ENCODE data around the gene RAP2C. TPM values are rescaled to one million over a fixed set of nuclear protein-coding genes. Genes with fewer than 3 reads are reported as not detected.

Gene RAP2C
- 10 to 100 TPM; 10.8 to 38.4 (median 18.4) TPM for polyA plus RNA-seq
- long read RNA-seq, donor 1, partial matches to known transcripts = 9 of 11 reads
- long read RNA-seq, donor 1, other reads (novel, unspliced or antisense) = 0 of 11 reads
- long read RNA-seq, donor 2, partial matches to known transcripts = 0 of 1 reads
- long read RNA-seq, donor 2, other reads (novel, unspliced or antisense) = 0 of 1 reads
- long read RNA-seq, donor 3, partial matches to known transcripts = 20 of 20 reads
- long read RNA-seq, donor 3, other reads (novel, unspliced or antisense) = 0 of 20 reads
- long read RNA-seq, donor 4 = 0 reads
- long read RNA-seq, donor 5, partial matches to known transcripts = 0 of 1 reads
- long read RNA-seq, donor 5, other reads (novel, unspliced or antisense) = 0 of 1 reads
- long read RNA-seq, donor 6, partial matches to known transcripts = 0 of 1 reads
- long read RNA-seq, donor 6, other reads (novel, unspliced or antisense) = 0 of 1 reads
- long read RNA-seq, donor 7, partial matches to known transcripts = 0 of 1 reads
- long read RNA-seq, donor 7, other reads (novel, unspliced or antisense) = 0 of 1 reads
- long read RNA-seq, donor 8, partial matches to known transcripts = 0 of 1 reads
- long read RNA-seq, donor 8, other reads (novel, unspliced or antisense) = 0 of 1 reads
- long read RNA-seq, donor 9 = 0 reads
- long read RNA-seq, donor 10, partial matches to known transcripts = 0 of 3 reads
- long read RNA-seq, donor 10, other reads (novel, unspliced or antisense) = 0 of 3 reads

- FAIRE-seq (no peak), DNase-seq (peak; percentile 79 to 80)
- peak within 1 kb of the TSS; percentile 81 to 93 (median 93) for H3K27ac ChIP-seq (ENCODE audit: low read depth in 1 of 3, low read length in 2 of 3)
- H3K36me3 ChIP-seq (ENCODE audit: control insufficient read depth in 3 of 3, insufficient read depth in 2 of 3, low read depth in 1 of 3, low read length in 3 of 3) = no peaks in the 10 kb centered on the region
- no peaks in the 10 kb centered on the region for H3K9me3 ChIP-seq (ENCODE audit: control insufficient read depth in 2 of 2, insufficient read depth in 1 of 2, low read depth in 1 of 2, low read length in 1 of 2)
- WGBS, 3 donors = 4 to 20% (median 5%) methylated on average over 6 of the region's 6 CpGs
- H3K27me3 ChIP-seq (ENCODE audit: control insufficient read depth in 3 of 3, insufficient read depth in 3 of 3, low read length in 3 of 3) = no peaks in the 10 kb centered on the region
- H3K4me3 ChIP-seq (ENCODE audit: low read depth in 1 of 3, low read length in 3 of 3) = peak within 1 kb of the TSS; percentile 40 to 73 (median 70)
- H3K4me1 ChIP-seq (ENCODE audit: control insufficient read depth in 3 of 3, insufficient read depth in 2 of 3, low read depth in 1 of 3, low read length in 2 of 3) = peaks cover 0 to 9% (median 0%) of the 10 kb centered on the region in 3 donors
Measured at GRCh38 chrX:132219343-132219768, at the start of gene RAP2C. Gene RAP2C, minus strand, starts transcription at chrX:132219447. Its CDS starts 2,179 bp downstream, at chrX:132217268.

GRCh38 chrX:132267392-132267791, 48.1 kb upstream of the RAP2C start:
- Histone ChIP-seq H3K4me1 (ENCODE audit: control insufficient read depth in 3 of 3, insufficient read depth in 2 of 3, low read depth in 1 of 3, low read length in 2 of 3) (no peaks in the 10 kb centered on the region), H3K27ac (ENCODE audit: low read depth in 1 of 3, low read length in 2 of 3) (no peak overlapping the region), H3K9me3 (ENCODE audit: control insufficient read depth in 2 of 2, insufficient read depth in 1 of 2, low read depth in 1 of 2, low read length in 1 of 2) (no peaks in the 10 kb centered on the region), H3K27me3 (ENCODE audit: control insufficient read depth in 3 of 3, insufficient read depth in 3 of 3, low read length in 3 of 3) (no peaks in the 10 kb centered on the region), H3K4me3 (ENCODE audit: low read depth in 1 of 3, low read length in 3 of 3) (no peak overlapping the region), H3K36me3 (ENCODE audit: control insufficient read depth in 3 of 3, insufficient read depth in 2 of 3, low read depth in 1 of 3, low read length in 3 of 3) (no peaks in the 10 kb centered on the region)
- no peak for FAIRE-seq
- WGBS, 3 donors = 17 to 63% (median 45%) methylated on average over 6 of the region's 6 CpGs
- DNase-seq = peak; percentile 0 to 1

GRCh38 chrX:132266583-132267355, 47.5 kb upstream of the RAP2C start:
- H3K4me3 ChIP-seq (ENCODE audit: low read depth in 1 of 3, low read length in 3 of 3) = no peak overlapping the region
- H3K27ac ChIP-seq (ENCODE audit: low read depth in 1 of 3, low read length in 2 of 3) = no peak overlapping the region
- no peaks in the 10 kb centered on the region for H3K36me3 ChIP-seq (ENCODE audit: control insufficient read depth in 3 of 3, insufficient read depth in 2 of 3, low read depth in 1 of 3, low read length in 3 of 3)
- 6 to 40% (median 9%) methylated on average over 1 of the region's 1 CpG for whole genome bisulfite sequencing, 3 donors
- DNase-seq (peak; percentile 1 to 6), FAIRE-seq (no peak)
- no peaks in the 10 kb centered on the region for H3K27me3 ChIP-seq (ENCODE audit: control insufficient read depth in 3 of 3, insufficient read depth in 3 of 3, low read length in 3 of 3)
- H3K4me1 ChIP-seq (ENCODE audit: control insufficient read depth in 3 of 3, insufficient read depth in 2 of 3, low read depth in 1 of 3, low read length in 2 of 3) = no peaks in the 10 kb centered on the region
- no peaks in the 10 kb centered on the region for H3K9me3 ChIP-seq (ENCODE audit: control insufficient read depth in 2 of 2, insufficient read depth in 1 of 2, low read depth in 1 of 2, low read length in 1 of 2)

GRCh38 chrX:132263127-132263526, 43.9 kb upstream of the RAP2C start:
- Histone ChIP-seq H3K9me3 (ENCODE audit: control insufficient read depth in 2 of 2, insufficient read depth in 1 of 2, low read depth in 1 of 2, low read length in 1 of 2) (no peaks in the 10 kb centered on the region), H3K27me3 (ENCODE audit: control insufficient read depth in 3 of 3, insufficient read depth in 3 of 3, low read length in 3 of 3) (no peaks in the 10 kb centered on the region), H3K36me3 (ENCODE audit: control insufficient read depth in 3 of 3, insufficient read depth in 2 of 3, low read depth in 1 of 3, low read length in 3 of 3) (no peaks in the 10 kb centered on the region), H3K4me1 (ENCODE audit: control insufficient read depth in 3 of 3, insufficient read depth in 2 of 3, low read depth in 1 of 3, low read length in 2 of 3) (no peaks in the 10 kb centered on the region), H3K4me3 (ENCODE audit: low read depth in 1 of 3, low read length in 3 of 3) (no peak overlapping the region), H3K27ac (ENCODE audit: low read depth in 1 of 3, low read length in 2 of 3) (no peak overlapping the region)
- FAIRE-seq = no peak
- WGBS, 3 donors = 76 to 94% (median 83%) methylated on average over 3 of the region's 3 CpGs
- DNase-seq = no peak

- Histone ChIP-seq H3K4me1 (ENCODE audit: control insufficient read depth in 3 of 3, insufficient read depth in 2 of 3, low read depth in 1 of 3, low read length in 2 of 3) (no peaks in the 10 kb centered on the region), H3K27ac (ENCODE audit: low read depth in 1 of 3, low read length in 2 of 3) (no peak overlapping the region), H3K36me3 (ENCODE audit: control insufficient read depth in 3 of 3, insufficient read depth in 2 of 3, low read depth in 1 of 3, low read length in 3 of 3) (no peaks in the 10 kb centered on the region), H3K4me3 (ENCODE audit: low read depth in 1 of 3, low read length in 3 of 3) (no peak overlapping the region), H3K27me3 (ENCODE audit: control insufficient read depth in 3 of 3, insufficient read depth in 3 of 3, low read length in 3 of 3) (no peaks in the 10 kb centered on the region), H3K9me3 (ENCODE audit: control insufficient read depth in 2 of 2, insufficient read depth in 1 of 2, low read depth in 1 of 2, low read length in 1 of 2) (no peaks in the 10 kb centered on the region)
- DNase-seq = no peak
- 60 to 87% (median 80%) methylated on average over 1 of the region's 1 CpG for WGBS, 3 donors
- no peak for FAIRE-seq
Measured at GRCh38 chrX:132258509-132258908, 39.3 kb upstream of the RAP2C start.

GRCh38 chrX:132257116-132257515, 37.9 kb upstream of the RAP2C start:
- FAIRE-seq = no peak
- H3K36me3 ChIP-seq (ENCODE audit: control insufficient read depth in 3 of 3, insufficient read depth in 2 of 3, low read depth in 1 of 3, low read length in 3 of 3) = no peaks in the 10 kb centered on the region
- H3K4me1 ChIP-seq (ENCODE audit: control insufficient read depth in 3 of 3, insufficient read depth in 2 of 3, low read depth in 1 of 3, low read length in 2 of 3) = no peaks in the 10 kb centered on the region
- no peak for DNase-seq
- no peak overlapping the region for H3K27ac ChIP-seq (ENCODE audit: low read depth in 1 of 3, low read length in 2 of 3)
- no peaks in the 10 kb centered on the region for H3K9me3 ChIP-seq (ENCODE audit: control insufficient read depth in 2 of 2, insufficient read depth in 1 of 2, low read depth in 1 of 2, low read length in 1 of 2)
- 69 to 78% (median 73%) methylated on average over 2 of the region's 2 CpGs for WGBS, 3 donors
- H3K27me3 ChIP-seq (ENCODE audit: control insufficient read depth in 3 of 3, insufficient read depth in 3 of 3, low read length in 3 of 3) = no peaks in the 10 kb centered on the region
- H3K4me3 ChIP-seq (ENCODE audit: low read depth in 1 of 3, low read length in 3 of 3) = no peak overlapping the region

GRCh38 chrX:132236121-132236520, 16.9 kb upstream of the RAP2C start:
- DNase-seq (no peak), FAIRE-seq (no peak)
- Histone ChIP-seq H3K4me3 (ENCODE audit: low read depth in 1 of 3, low read length in 3 of 3) (no peak overlapping the region), H3K27ac (ENCODE audit: low read depth in 1 of 3, low read length in 2 of 3) (no peak overlapping the region), H3K27me3 (ENCODE audit: control insufficient read depth in 3 of 3, insufficient read depth in 3 of 3, low read length in 3 of 3) (no peaks in the 10 kb centered on the region), H3K4me1 (ENCODE audit: control insufficient read depth in 3 of 3, insufficient read depth in 2 of 3, low read depth in 1 of 3, low read length in 2 of 3) (no peaks in the 10 kb centered on the region), H3K36me3 (ENCODE audit: control insufficient read depth in 3 of 3, insufficient read depth in 2 of 3, low read depth in 1 of 3, low read length in 3 of 3) (no peaks in the 10 kb centered on the region), H3K9me3 (ENCODE audit: control insufficient read depth in 2 of 2, insufficient read depth in 1 of 2, low read depth in 1 of 2, low read length in 1 of 2) (no peaks in the 10 kb centered on the region)
- 85 to 94% (median 92%) methylated on average over 5 of the region's 5 CpGs for WGBS, 3 donors

GRCh38 chrX:132235488-132235887, 16.2 kb upstream of the RAP2C start:
- H3K27me3 ChIP-seq (ENCODE audit: control insufficient read depth in 3 of 3, insufficient read depth in 3 of 3, low read length in 3 of 3) = no peaks in the 10 kb centered on the region
- FAIRE-seq (no peak), DNase-seq (no peak)
- WGBS, 3 donors = 72 to 95% (median 82%) methylated on average over 5 of the region's 5 CpGs
- no peaks in the 10 kb centered on the region for H3K9me3 ChIP-seq (ENCODE audit: control insufficient read depth in 2 of 2, insufficient read depth in 1 of 2, low read depth in 1 of 2, low read length in 1 of 2)
- H3K36me3 ChIP-seq (ENCODE audit: control insufficient read depth in 3 of 3, insufficient read depth in 2 of 3, low read depth in 1 of 3, low read length in 3 of 3) = no peaks in the 10 kb centered on the region
- H3K27ac ChIP-seq (ENCODE audit: low read depth in 1 of 3, low read length in 2 of 3) = no peak overlapping the region
- no peaks in the 10 kb centered on the region for H3K4me1 ChIP-seq (ENCODE audit: control insufficient read depth in 3 of 3, insufficient read depth in 2 of 3, low read depth in 1 of 3, low read length in 2 of 3)
- H3K4me3 ChIP-seq (ENCODE audit: low read depth in 1 of 3, low read length in 3 of 3) = no peak overlapping the region

Measured in small intestine (tissue), 16 donors.